ENCODE measurements around the gene NEK3. TPM values are rescaled to one million over a fixed set of nuclear protein-coding genes. Genes with fewer than 3 reads are reported as not detected.

NEK3 gene
- total RNA-seq, 1 experiment from 2014 or later = 12.0 TPM

DNA sequence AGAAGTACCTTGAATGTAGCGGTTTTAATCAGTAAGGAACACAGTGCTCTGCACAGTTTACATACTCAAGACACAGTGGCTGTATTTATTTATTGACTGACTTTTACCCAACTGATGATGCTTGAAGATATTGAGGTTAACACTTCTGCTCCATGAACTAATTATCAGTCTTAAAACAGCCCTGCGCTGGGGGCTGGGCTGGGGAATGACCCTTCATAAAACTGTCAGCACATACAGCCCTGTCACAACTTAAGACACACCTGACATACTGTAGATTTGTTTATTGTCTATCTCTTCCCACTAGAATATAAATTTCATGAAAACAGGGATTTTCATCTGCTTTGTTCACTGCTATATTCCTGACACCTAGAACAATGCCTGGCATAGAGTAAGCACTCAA lies 41.3 kb downstream of the NEK3 start:
- Histone ChIP-seq H3K27me3 (ENCODE audit: control insufficient read depth, insufficient read depth, low read length) (no peaks in the 10 kb centered on the region), H3K36me3 (ENCODE audit: control insufficient read depth, insufficient read depth, low read length) (no peaks in the 10 kb centered on the region), H3K9me3 (ENCODE audit: control insufficient read depth, insufficient read depth, low read depth, low read length) (no peaks in the 10 kb centered on the region), H3K4me3 (ENCODE audit: low read depth in 2 of 2, low read length in 2 of 2) (no peak overlapping the region), H3K27ac (ENCODE audit: low read length) (no peak overlapping the region), H3K4me1 (ENCODE audit: control insufficient read depth, insufficient read depth, low read length) (no peaks in the 10 kb centered on the region)
- ATAC-seq (no peak), DNase-seq (ENCODE audit: low read depth, low spot score) (no peak)
- ChIA-PET CTCF (no interaction called here), POLR2A (no interaction called here)
- TF ChIP-seq TCF7L2 (IDR thresholded peaks at IDR 0.05; ENCODE audit: low read depth, low read length) (no peak), POLR2AphosphoS5 (IDR thresholded peaks at IDR 0.05; ENCODE audit: low read depth, low read length) (no peak), SIN3A (IDR thresholded peaks at IDR 0.05; ENCODE audit: borderline replicate concordance, insufficient read depth, low read depth, low read length) (no peak)
- TF ChIP-seq, protein P1, sequence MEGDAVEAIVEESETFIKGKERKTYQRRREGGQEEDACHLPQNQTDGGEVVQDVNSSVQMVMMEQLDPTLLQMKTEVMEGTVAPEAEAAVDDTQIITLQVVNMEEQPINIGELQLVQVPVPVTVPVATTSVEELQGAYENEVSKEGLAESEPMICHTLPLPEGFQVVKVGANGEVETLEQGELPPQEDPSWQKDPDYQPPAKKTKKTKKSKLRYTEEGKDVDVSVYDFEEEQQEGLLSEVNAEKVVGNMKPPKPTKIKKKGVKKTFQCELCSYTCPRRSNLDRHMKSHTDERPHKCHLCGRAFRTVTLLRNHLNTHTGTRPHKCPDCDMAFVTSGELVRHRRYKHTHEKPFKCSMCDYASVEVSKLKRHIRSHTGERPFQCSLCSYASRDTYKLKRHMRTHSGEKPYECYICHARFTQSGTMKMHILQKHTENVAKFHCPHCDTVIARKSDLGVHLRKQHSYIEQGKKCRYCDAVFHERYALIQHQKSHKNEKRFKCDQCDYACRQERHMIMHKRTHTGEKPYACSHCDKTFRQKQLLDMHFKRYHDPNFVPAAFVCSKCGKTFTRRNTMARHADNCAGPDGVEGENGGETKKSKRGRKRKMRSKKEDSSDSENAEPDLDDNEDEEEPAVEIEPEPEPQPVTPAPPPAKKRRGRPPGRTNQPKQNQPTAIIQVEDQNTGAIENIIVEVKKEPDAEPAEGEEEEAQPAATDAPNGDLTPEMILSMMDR (IDR thresholded peaks at IDR 0.05) = no peak
- TF ChIP-seq, protein P2, sequence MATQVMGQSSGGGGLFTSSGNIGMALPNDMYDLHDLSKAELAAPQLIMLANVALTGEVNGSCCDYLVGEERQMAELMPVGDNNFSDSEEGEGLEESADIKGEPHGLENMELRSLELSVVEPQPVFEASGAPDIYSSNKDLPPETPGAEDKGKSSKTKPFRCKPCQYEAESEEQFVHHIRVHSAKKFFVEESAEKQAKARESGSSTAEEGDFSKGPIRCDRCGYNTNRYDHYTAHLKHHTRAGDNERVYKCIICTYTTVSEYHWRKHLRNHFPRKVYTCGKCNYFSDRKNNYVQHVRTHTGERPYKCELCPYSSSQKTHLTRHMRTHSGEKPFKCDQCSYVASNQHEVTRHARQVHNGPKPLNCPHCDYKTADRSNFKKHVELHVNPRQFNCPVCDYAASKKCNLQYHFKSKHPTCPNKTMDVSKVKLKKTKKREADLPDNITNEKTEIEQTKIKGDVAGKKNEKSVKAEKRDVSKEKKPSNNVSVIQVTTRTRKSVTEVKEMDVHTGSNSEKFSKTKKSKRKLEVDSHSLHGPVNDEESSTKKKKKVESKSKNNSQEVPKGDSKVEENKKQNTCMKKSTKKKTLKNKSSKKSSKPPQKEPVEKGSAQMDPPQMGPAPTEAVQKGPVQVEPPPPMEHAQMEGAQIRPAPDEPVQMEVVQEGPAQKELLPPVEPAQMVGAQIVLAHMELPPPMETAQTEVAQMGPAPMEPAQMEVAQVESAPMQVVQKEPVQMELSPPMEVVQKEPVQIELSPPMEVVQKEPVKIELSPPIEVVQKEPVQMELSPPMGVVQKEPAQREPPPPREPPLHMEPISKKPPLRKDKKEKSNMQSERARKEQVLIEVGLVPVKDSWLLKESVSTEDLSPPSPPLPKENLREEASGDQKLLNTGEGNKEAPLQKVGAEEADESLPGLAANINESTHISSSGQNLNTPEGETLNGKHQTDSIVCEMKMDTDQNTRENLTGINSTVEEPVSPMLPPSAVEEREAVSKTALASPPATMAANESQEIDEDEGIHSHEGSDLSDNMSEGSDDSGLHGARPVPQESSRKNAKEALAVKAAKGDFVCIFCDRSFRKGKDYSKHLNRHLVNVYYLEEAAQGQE (IDR thresholded peaks at IDR 0.05; ENCODE audit: insufficient read depth in 1 of 2, low read depth in 2 of 2, low read length in 1 of 2) = no peak
- intact Hi-C loops (cut with micrococcal nuclease; ENCODE audit: unreplicated experiment) (no loop called here), in situ Hi-C loops (cut with HindIII; ENCODE audit: low pct_unique_long_range_greater_than_20kb, low sequenced_read_pairs) (no loop called here)
- BruUV-seq (replicated peaks) = no TSS peak

DNA sequence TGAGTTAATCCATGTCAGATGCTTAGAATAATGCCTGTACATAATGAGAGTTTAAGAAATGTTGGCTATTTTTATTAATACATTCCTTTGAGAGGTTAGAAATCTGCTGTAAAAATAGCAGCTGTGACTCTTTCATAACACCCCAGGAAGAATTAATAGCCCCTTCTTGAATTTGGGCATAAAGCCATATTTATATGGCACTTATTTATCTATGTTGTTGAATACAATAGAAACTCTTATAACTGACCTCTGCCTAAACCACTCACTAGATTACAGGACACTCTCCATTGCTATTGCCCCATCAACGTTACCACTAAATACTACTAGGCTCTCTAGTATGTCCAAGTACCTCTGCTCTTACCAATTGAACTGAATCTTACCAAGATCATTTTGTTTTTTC lies 46.8 kb downstream of the NEK3 start:
- no peaks in the 10 kb centered on the region for H3K9me3 ChIP-seq (ENCODE audit: control insufficient read depth, insufficient read depth, low read depth, low read length)
- ATAC-seq = no peak
- intact Hi-C loops (cut with micrococcal nuclease; ENCODE audit: unreplicated experiment) = no loop called here
- BruUV-seq (replicated peaks) = no TSS peak
- ChIA-PET CTCF (no interaction called here), POLR2A (no interaction called here)
- H3K4me3 ChIP-seq (ENCODE audit: low read depth in 2 of 2, low read length in 2 of 2) = no peak overlapping the region
- in situ Hi-C loops (cut with HindIII; ENCODE audit: low pct_unique_long_range_greater_than_20kb, low sequenced_read_pairs) = no loop called here
- no peaks in the 10 kb centered on the region; the same call in none of the 2 replicates for H3K27me3 ChIP-seq (ENCODE audit: control insufficient read depth, insufficient read depth, low read length)
- DNase-seq (ENCODE audit: low read depth, low spot score) = no peak
- TF ChIP-seq TCF7L2 (IDR thresholded peaks at IDR 0.05; ENCODE audit: low read depth, low read length) (no peak), POLR2AphosphoS5 (IDR thresholded peaks at IDR 0.05; ENCODE audit: low read depth, low read length) (no peak), SIN3A (IDR thresholded peaks at IDR 0.05; ENCODE audit: borderline replicate concordance, insufficient read depth, low read depth, low read length) (no peak)
- TF ChIP-seq, protein P2 (IDR thresholded peaks at IDR 0.05; ENCODE audit: insufficient read depth in 1 of 2, low read depth in 2 of 2, low read length in 1 of 2) = no peak
- TF ChIP-seq, protein P1 (IDR thresholded peaks at IDR 0.05) = no peak
- no peaks in the 10 kb centered on the region for H3K4me1 ChIP-seq (ENCODE audit: control insufficient read depth, insufficient read depth, low read length)
- no peak overlapping the region for H3K27ac ChIP-seq (ENCODE audit: low read length)
- no peaks in the 10 kb centered on the region for H3K36me3 ChIP-seq (ENCODE audit: control insufficient read depth, insufficient read depth, low read length)
